HK-2 (cell line): ENCODE measurements around the gene STX7.
"Not testable (repeated sequence)": the region's sequence is repeated elsewhere in the genome, so short reads cannot be mapped to it uniquely, and the experiment has no call there.

ENCODE experiments used
- DNase-seq: peaks from one replicate; pipeline ENCODE4 v3.0.0-alpha.2; 2018; ENCODE audit not compliant: unreplicated experiment

Gene STX7, protein sequence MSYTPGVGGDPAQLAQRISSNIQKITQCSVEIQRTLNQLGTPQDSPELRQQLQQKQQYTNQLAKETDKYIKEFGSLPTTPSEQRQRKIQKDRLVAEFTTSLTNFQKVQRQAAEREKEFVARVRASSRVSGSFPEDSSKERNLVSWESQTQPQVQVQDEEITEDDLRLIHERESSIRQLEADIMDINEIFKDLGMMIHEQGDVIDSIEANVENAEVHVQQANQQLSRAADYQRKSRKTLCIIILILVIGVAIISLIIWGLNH

DNA sequence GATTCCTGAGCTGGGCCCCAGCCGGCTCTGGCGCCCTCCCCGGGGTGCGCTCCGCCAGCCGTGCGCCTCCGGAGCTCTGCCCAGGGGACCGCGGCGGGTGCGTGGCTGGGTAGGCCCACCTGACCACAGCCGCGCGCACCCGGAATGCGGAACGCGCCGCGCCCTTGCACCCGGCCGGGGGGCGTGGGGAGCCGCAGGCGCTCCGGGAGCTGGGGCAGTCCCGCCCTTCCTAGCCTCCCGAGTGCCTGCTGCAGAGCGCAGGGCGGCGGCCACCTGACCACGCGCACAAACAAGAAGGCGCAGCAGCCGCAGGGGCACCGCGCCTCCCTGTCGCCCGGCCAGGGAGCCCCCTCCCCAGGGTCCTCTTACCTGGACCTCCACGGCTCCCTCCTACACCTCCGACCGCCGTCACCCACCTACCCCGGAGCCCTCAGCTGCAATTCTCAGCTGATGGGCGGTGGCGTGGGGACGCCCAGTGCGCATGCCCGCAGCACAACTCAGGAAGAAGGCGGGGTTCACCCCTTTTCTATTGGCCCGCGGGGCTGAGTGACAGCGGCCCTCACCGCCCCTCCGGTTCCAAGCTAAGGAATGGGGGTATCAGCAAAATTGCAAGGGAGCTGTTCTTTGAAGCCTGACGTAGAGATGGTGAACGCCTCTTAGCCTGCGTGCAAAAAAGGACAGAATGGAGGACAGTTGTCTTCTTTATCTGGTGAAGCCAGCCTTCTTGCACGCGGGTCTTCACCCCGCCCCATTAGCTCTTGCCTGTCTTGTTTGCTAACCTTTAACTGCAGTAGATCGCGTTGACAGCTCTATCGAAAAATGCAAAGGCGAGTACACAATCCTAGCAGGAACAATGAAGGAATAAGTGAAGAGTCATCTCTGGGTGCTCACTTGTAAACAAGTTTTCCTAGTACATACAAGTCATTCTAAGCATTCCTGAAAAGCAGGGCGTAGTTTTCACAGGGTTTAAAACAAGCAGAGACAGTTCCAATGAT is at the start of gene STX7:
TSS of gene STX7 (minus strand) at position 479 of the 995 bp plus-strand sequence. CDS start 9,586 bp downstream, outside the sequence.
- peak; percentile 90 for DNase-seq

DNA sequence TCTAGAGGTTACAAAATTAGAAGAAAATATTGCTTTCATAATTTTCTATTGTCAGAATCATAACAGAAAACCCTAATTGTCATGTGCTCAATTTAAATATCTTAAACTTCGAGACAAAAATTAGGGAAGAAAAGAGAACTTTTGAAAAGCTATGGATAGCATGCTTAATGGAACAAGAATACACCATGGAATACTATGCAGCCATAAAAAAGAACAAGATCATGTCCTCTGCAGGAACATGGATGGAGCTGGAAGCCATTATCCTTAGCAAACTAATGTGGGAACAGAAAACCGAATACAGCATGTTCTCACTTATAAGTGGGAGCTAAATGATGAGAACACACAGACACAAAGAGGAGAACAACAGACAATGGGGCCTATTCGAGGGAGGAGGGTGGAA is 47.2 kb upstream of the STX7 start:
- not testable (repeated sequence) for DNase-seq

DNA sequence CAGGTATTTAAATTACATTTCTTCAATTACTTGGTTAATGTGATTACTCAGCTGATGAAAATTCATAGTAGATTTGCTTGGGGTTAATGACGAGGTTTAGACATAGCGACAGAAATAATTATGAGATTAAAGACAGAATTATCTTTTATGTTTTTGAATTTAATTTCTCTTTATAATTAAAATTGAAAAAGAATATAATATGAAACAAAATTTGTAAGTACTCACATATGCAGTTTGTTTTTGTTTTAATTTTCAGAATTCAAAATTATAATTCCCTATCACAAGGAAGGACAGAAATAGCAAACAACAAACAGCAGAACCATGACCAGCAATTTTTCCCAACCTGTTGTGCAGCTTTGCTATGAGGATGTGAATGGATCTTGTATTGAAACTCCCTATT is 39.5 kb upstream of the STX7 start, which contains the start of gene TAAR8:
TSS of gene TAAR8 (plus strand) at position 301 of the 400 bp plus-strand sequence. CDS start at position 322, 21 bp downstream.
- DNase-seq, result no peak

DNA sequence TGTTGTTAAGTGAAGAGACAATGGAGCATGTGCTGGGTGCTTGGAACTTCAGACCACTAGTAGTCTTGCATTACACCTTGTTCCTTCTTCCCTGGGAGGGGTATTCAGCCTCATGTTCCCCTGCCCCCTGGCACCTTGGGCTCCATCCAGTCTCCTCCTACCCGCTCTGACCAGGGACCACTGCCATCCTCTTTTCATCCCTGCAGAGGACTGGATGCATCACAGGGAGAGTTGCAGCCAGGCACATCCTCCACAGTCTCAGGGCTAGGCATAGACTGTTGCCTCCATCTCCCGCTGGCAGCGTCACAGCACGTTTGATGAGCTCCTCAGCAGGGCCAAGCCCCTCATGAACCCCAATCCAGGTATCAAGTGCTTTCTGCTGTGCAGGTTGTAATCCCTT is 38.3 kb upstream of the STX7 start:
- no peak for DNase-seq

DNA sequence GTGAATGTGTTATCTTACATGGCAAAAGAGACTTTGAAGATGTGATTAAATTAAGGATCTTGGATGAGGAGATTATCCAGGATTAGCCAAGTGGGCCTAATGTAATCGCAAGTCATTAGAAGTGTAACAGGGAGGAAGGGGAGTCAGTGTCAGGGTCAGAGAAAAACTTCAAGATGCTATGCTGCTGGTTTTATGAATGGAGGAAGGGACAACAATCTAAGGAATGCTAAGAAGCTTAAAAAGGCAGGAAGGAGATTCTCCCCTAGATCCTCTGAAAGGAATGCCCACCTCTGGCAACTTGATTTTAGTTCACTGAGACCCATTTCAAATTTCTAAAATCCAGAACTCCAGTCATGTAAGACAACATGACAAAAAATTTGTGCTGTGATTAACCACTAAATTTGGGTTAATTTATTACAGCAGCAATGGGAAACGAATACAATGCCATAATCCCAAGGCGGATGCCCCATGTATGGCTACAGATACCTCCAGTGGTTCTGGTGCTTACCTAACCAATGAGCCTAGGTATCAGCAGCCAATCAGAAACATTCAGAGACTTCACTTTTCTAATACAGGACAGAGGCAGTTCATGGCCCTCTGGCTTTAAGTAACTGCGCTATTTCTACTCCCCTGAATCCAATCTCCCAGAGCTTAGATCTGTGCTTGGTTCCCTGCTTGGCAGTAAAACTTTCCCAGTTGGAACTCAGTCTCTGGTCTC is 36.0 kb upstream of the STX7 start:
- DNase-seq, result no peak

DNA sequence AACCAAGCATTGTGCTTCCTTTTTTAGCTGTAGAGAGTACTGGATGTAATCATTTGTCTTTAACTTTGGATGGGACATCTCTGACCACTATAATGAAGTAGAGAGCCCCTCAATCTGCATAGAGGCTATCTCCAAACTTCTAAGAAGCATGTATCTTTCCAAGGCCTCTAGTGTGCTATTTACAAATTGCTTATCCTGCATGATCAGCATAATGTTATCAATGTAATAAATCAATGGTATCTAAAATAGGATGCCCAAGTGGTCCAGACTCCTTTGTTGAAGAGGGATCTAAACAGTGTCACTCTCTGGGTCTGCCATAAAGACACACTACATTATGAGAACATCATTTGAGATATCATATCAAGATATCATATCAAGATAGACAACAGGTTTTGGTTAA is 31.9 kb upstream of the STX7 start:
- DNase-seq, result no peak

DNA sequence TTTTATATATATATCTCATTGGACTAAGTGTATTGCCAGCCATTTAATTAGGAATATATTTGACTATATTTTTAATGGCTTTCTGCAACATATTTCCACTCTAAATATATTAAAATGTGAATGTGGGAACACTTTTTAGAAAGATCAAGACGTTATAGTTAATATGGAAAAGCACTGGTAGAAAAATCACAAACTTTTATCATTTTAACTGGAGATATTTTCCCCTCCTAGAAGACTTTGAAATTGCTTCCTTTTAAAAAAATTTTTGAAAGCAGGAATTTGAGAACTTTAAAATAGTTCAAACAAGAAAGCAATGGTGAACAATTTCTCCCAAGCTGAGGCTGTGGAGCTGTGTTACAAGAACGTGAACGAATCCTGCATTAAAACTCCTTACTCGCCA is 25.1 kb upstream of the STX7 start, which contains the start of gene TAAR9:
TSS of gene TAAR9 (plus strand) at position 301 of the 400 bp plus-strand sequence. CDS start at position 314, 13 bp downstream.
- no peak for DNase-seq

DNA sequence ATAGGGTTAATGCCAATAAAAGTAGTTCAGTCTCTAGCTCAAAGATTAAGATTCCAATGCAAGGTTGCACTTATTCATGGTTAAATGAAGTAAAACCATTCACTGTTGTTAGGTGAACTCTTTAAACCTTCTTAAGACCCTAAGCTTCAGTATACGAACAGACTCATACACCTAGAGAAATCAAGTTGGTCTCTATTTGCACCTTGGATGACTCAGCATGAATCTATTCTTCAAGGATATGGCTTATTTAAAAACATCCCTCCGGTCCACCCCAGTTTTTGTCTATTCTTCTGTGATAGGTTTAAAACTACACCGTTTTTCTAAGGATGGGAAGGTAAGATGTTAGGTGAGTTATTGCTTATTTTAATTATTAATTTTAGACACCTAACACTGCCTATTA is 24.2 kb upstream of the STX7 start:
- no peak for DNase-seq

DNA sequence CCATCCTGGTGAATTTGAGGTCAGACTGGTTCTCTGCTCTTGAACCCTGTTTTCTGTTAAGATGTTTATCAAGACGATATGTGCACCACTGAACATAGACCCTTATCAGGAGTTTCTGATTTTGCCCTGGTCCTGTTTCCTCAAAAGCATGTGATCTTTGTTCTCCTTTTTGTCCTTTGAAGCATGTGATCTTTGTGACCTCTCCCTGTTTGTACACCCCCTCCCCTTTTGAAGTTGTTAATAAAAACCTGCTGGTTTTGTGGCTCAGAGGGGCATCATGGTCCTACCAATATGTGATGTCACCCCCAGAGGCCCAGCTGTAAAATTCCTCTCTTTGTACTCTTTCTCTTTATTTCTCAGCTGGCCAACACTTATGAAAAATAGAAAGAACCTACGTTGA is 21.6 kb upstream of the STX7 start:
- not testable (repeated sequence) for DNase-seq

DNA sequence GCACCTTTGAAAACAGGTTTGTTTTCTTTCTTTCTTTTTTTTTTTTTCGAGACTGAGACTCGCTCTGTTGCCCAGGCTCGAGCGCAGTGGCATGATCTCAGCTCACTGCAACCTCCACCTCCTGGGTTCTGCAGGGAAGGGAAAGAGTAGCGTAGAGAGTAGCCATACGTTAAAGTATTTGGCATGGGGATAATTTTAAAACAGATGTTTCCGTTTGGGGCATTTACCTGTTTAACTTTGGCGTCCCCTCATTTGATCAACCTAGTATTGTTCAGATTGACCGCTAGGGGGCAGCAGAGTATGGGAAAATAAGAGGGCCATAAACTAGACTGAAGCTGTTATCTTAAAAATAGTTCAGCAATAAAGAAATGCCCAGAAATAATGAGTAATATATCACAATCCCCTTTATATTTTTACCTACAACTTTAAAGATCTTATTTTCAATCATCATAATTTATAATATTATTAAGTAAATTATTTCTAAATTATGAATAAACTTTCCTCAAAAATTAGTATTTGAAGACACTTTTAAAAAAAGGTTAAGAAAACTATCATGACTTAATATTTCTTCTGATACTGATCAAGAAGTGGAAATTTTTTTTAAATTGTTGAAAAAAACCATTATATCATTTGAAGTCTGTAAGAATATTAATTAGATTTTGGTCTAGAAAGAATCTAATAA is 17.5 kb upstream of the STX7 start:
- DNase-seq, result peak; percentile 61

DNA sequence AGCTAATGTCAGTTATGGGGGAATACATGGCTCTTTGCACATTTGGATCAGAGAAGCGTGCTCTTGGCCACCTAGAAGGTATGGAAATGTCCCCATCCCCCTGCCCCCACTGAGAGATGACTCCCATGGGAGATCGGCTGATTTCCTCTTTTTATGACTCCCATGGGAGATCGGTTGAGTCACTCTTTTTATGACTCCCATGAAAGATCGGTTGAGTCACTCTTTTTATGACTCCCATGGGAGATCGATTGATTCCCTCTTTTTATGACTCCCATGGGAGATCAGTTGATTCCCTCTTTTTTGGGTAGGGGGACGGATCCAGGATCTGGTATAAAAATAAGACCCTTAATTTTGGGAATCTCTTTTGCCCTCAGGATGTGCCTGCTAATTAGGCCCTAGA is 14.9 kb upstream of the STX7 start:
- no peak for DNase-seq

DNA sequence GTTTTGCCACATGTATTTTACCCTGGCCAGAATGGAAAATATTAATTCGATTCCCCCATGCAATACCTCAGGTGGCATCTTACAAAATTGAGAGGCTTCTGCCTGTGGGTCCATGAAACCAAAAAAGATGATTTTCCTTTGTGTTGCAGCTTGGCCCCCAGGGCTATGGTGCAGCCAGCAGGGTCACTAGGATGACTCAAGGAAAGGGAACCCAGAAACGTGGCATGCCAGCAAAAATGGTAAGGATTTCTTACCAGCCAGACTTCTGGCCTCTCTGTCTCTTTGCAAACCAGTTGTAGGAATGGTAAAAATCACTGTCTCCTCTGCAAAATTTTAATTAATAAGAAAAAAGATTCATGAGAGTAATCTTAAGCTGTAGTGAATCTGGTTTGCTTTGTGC is 13.5 kb upstream of the STX7 start:
- no peak for DNase-seq

DNA sequence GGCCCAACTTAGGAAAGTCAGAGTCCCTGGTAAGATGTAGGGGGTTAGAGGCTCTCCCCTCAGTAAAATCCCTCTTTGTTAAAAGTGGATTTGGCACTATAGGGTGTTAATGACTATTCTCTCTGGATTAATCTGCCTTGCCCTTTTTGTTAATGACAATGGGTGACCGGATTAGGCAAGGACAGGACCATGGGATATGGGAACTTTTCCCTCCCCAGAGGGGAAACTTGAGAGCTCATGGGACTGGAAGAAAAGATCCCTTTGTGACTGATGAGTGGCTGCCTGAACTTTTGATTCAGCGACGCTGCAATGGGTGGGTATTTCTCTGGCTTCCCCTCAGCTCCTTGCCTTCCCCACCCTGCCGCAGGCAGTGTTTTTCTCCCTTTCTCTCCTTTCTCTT is 12.9 kb upstream of the STX7 start:
- DNase-seq, result no peak

DNA sequence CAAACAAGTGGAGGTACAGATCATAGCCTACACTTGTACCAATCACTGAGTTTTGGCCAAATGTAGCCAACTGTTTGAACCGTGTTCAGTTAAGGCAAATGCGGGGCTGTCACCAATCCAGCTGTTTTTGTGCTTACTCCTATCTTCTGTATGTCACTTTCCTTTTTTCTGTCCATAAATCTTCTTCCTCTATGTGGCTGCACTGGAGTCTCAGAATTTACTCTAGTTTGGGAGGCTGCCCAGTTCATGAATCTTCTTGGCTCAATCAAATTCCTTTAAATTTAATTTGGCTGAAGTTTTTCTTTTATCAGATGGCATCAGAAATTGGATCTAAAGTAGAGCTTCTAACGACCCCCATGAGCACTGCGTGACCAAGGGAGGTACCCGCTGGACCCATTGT is 11.7 kb upstream of the STX7 start:
- no peak for DNase-seq

DNA sequence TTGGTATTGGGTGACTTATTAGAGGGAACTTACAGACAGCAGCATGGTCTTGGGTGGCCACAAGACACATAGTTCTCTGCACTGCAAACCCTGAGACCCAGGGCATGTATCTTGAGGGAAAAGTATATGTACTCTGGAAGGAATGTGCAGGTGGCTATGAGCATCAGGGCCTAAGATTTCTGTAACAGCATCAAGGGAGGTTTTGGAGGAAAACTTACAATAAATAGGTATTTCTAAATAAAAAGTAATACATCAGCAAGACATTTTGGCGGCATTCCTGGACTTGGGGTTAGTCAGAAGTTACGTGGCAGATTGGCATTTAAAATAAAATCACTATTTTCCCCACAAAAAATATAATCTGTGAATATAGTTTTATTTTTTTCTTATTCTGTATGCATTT is 8.0 kb upstream of the STX7 start:
- no peak for DNase-seq

DNA sequence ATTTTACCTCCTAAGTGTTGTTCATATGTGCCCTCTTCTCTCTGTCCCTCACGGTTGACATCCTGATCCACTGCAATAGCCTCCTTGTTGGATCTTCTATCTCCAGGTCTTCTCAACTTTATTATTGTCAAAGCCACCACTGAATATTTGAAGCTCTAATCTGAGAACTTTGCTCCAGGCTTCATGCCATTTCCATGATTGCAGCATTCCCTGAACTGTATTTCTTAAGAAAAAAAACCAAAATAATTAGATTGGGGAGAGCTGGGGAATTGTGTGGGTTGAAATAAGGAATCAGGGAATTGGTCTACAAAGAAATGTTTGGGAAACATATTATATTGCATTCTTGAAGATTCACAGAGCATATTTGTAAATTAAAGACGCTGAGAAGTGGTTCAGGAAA is 2.5 kb upstream of the STX7 start:
- no peak for DNase-seq

DNA sequence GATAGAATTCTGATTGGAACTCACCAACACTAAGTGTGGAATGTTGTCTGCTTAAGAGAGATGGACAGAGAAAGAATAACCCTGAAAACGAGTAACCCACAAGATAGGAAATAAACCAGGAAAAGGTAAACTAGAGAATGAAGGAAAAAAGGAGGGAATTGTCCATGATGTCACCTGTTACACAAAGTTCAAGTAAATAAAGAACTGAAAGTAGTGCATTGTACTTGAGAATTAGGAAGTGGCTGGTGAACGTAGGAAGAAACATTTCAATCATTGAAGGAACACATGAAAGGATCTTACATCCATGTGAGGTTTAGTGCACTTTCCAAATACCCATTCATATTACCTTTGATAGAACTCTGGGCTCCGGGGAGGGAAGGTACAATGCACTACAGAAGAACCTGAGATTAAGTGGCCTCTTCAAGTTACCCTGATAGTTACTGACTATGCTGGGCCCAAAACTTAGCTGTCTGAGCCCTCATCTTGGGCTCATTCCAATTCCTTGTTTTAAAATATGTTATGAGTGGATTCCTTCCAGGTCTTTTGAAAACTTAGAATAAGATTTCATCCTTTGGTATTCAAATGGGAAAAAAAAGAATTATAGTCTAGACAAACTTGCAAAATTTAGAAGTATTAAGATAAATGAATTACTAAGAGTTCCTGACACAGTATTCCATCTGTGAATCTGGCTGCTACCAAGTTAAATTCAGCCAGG is 1.1 kb upstream of the STX7 start:
- no peak for DNase-seq

DNA sequence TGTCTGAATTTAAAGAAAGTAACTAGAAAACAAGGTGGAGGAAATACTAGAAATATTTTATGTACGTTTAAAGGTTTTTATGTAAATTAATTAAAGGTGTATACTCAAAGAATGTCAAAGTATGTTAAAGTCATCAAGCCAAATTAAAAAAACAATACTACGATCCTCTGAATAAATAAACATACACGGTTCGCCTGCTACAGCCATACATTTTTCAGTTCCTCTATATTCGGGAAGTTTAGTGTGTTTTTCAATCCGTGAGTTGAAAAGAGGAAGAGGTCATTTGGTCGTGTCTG is 626 bp downstream of the STX7 start:
- DNase-seq, result no peak

DNA sequence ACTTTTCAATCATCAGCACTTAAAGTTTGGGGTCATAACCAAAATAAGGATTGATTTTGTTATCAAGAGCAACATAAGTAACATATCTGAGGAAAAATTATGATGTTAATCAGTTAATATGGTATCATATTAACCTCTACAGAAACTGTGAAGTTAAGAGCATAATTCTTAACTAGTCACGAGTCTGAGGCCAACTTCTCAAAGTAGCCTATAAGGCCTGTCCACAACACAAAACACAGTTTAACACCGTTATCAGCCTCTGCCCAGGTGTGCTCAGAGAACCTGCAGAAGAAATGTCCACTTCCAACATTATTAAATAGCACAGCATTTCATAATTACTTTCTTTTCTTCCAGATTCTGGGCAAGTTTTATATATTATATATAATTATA is 1.1 kb downstream of the STX7 start:
- no peak for DNase-seq

DNA sequence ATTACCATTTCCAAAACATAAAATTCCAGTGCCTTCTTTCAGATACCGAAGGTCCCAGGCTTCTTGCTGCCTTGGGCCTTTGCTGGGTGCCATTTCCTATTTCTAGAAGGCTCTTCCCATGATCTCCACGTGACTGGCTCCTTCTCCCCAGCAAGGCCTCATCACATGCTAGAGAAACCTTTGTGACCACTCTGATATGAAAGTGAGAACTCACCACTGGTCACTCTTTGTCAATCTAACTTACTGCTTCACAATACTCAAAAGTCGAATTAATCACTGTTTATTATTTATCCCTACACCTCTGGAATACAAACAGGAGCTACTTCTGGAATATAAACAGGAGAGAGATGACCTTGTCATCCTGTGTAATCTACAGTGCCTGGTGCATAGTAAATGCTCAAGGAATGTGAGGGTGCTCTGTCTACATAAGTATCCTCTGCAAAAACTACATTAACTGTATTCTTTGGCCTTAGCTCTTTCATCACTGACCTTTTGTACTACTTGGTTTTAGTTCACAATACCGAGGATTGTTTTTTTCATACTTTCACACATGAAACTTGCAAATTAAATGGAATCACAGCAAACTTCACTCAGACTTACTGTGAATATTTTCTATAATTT is 1.6 kb downstream of the STX7 start:
- DNase-seq, result no peak
